Eye (tissue), 1 donor: ENCODE results near the gene ZSWIM8.
A peak's percentile ranks its signal among the peaks of the same experiment; 100 is the strongest.
"Not testable (repeated sequence)": the region's sequence is repeated elsewhere in the genome, so short reads cannot be mapped to it uniquely, and the experiment has no call there.

ENCODE experiments used
- DNase-seq: peaks from one replicate; pipeline ENCODE4 v3.0.0-alpha.2; 2015

The ZSWIM8 gene

GRCh38 chr10:73785211-73785720 is at the start of gene ZSWIM8:
TSS of gene ZSWIM8 (plus strand) at chr10:73785606. CDS start at chr10:73785879, 273 bp downstream.
- peak; percentile 98 for DNase-seq

- DNase-seq = not testable (repeated sequence)
These were observed 44.7 kb upstream of the ZSWIM8 start for GRCh38 chr10:73740501-73741254.

GRCh38 chr10:73742454-73742734 is 43.0 kb upstream of the ZSWIM8 start:
- DNase-seq = no peak

GRCh38 chr10:73743327-73743904 is 42.0 kb upstream of the ZSWIM8 start:
- DNase-seq = no peak

GRCh38 chr10:73743905-73744663 is 41.3 kb upstream of the ZSWIM8 start, which contains the start of gene SEC24C:
TSS of gene SEC24C (plus strand) at chr10:73744372. CDS start at chr10:73746833, 2,461 bp downstream.
- peak; percentile 99 for DNase-seq

- DNase-seq = no peak
These were observed 40.8 kb upstream of the ZSWIM8 start for GRCh38 chr10:73744664-73744975.

GRCh38 chr10:73746721-73747120 is 38.7 kb upstream of the ZSWIM8 start:
- no peak for DNase-seq

GRCh38 chr10:73750819-73751218 is 34.6 kb upstream of the ZSWIM8 start:
- DNase-seq = no peak

- no peak for DNase-seq
These were observed 29.2 kb upstream of the ZSWIM8 start for GRCh38 chr10:73756183-73756582.

GRCh38 chr10:73758704-73759511 is 26.5 kb upstream of the ZSWIM8 start:
- DNase-seq = no peak

GRCh38 chr10:73759512-73760115 is 25.8 kb upstream of the ZSWIM8 start:
- DNase-seq = no peak

- no peak for DNase-seq
These were observed 23.6 kb upstream of the ZSWIM8 start for GRCh38 chr10:73761781-73762180.

- DNase-seq = no peak
These were observed 22.5 kb upstream of the ZSWIM8 start for GRCh38 chr10:73762915-73763314.

GRCh38 chr10:73763343-73763742 is 22.1 kb upstream of the ZSWIM8 start:
- no peak for DNase-seq

GRCh38 chr10:73765066-73765465 is 20.3 kb upstream of the ZSWIM8 start:
- no peak for DNase-seq

GRCh38 chr10:73768881-73769280 is 16.5 kb upstream of the ZSWIM8 start:
- no peak for DNase-seq

- DNase-seq = no peak
These were observed 16.0 kb upstream of the ZSWIM8 start for GRCh38 chr10:73769396-73769795.

- DNase-seq = no peak
These were observed 13.6 kb upstream of the ZSWIM8 start for GRCh38 chr10:73771722-73772280.

- peak; percentile 95 for DNase-seq
These were observed 12.9 kb upstream of the ZSWIM8 start for GRCh38 chr10:73772281-73773151.

GRCh38 chr10:73773152-73773879 is 12.1 kb upstream of the ZSWIM8 start:
- DNase-seq = peak; percentile 50

- DNase-seq = no peak
These were observed 10.8 kb upstream of the ZSWIM8 start for GRCh38 chr10:73774637-73775036.
